Endothelial cell of umbilical vein (primary cell): Measurements from ENCODE around the gene MACROD2. TPM values are rescaled to one million over a fixed set of nuclear protein-coding genes. Genes with fewer than 3 reads are reported as not detected.

Source experiments
- BruUV-seq: library from RNA; stranded (reverse); fragments of 400-500 nt; replicated peaks from 2 replicates; lab custom pipeline; 2021; lab: Mats Ljungman, UMichigan
- CTCF ChIA-PET: fragments of 300-600, 350-600 bp; sonication (Branson Sonifier 250); formaldehyde crosslinking; loops from one replicate; lab custom pipeline; 2021; ENCODE audit warnings: antibody characterized with exemption, inconsistent platforms; lab: Charles Lee
- POLR2A ChIA-PET: fragments of 300-600, 350-600 bp; sonication (Branson Sonifier 250); formaldehyde crosslinking; loops from one replicate; lab custom pipeline; 2021; ENCODE audit warnings: antibody characterized with exemption, inconsistent platforms; lab: Charles Lee
- DNase-seq: peaks from one replicate; pipeline ENCODE4 v3.0.0-alpha.2; 2011; ENCODE audit warnings: low read depth, low spot score
- FAIRE-seq: peaks from 2 replicates; lab custom pipeline; 2011; peaks lifted over from hg19 to GRCh38; lab: Jason Lieb, UNC
- H2AFZ ChIP-seq: 2 replicates; pipeline ENCODE4 v1.6.0; 2012; ENCODE audit warnings: low read depth, low read length, control low read depth, inconsistent platforms
- H3K27ac ChIP-seq: 2 replicates; pipeline ENCODE4 v1.5.1; 2011; ENCODE audit warnings: low read depth, mild to moderate bottlenecking, control low read depth, low read length, moderate library complexity; ENCODE audit not compliant: insufficient read depth
- H3K27me3 ChIP-seq, 2 experiments: 2 replicates each; pipeline versions ENCODE4 v1.6.0 to v1.6.1; 2011; ENCODE audit warnings: low read length in 2 of 2, mixed read lengths in 1 of 2; ENCODE audit not compliant: control insufficient read depth in 2 of 2, insufficient read depth in 2 of 2
- H3K36me3 ChIP-seq, 2 experiments: 2 replicates in 1 of 2; 3 replicates in 1 of 2; pipeline ENCODE4 v1.5.1; 2011; ENCODE audit warnings: low read length in 2 of 2, mild to moderate bottlenecking in 1 of 2, moderate library complexity in 1 of 2; ENCODE audit not compliant: control insufficient read depth in 2 of 2, insufficient read depth in 2 of 2; ENCODE audit errors: extremely low read depth in 1 of 2
- H3K4me1 ChIP-seq: 3 replicates; pipeline ENCODE4 v1.5.1; 2011; ENCODE audit warnings: mild to moderate bottlenecking, low read length; ENCODE audit not compliant: control insufficient read depth, insufficient read depth; ENCODE audit errors: extremely low read depth
- H3K4me2 ChIP-seq: 2 replicates; pipeline ENCODE4 v1.6.1; 2011; ENCODE audit warnings: low read length, control low read depth, mixed read lengths; ENCODE audit not compliant: insufficient read depth
- H3K4me3 ChIP-seq, 3 experiments: fragments of 200-600 bp in 1 of 3; sonication (generic), shearing (Covaris generic) in 1 of 3; replicated peaks in 1 of 3; 2 replicates each; pipeline ENCODE4 v1.5.1; 2011 to 2016; ENCODE audit warnings: control low read depth in 3 of 3, low read length in 3 of 3, mild to moderate bottlenecking in 2 of 3, inconsistent platforms in 1 of 3, low read depth in 1 of 3, moderate library complexity in 1 of 3; ENCODE audit not compliant: insufficient read depth in 1 of 3
- H3K79me2 ChIP-seq: 2 replicates; pipeline ENCODE4 v1.6.0; 2012; ENCODE audit warnings: low read length, inconsistent platforms; ENCODE audit not compliant: control insufficient read depth, insufficient read depth
- H3K9ac ChIP-seq: replicated peaks from 2 replicates; pipeline ENCODE3; 2011; ENCODE audit warnings: low read length, control low read depth; ENCODE audit not compliant: insufficient read depth; ENCODE audit errors: extremely low read depth
- H3K9me1 ChIP-seq: replicated peaks from 3 replicates; pipeline ENCODE4 v1.6.0; 2011; ENCODE audit warnings: mild to moderate bottlenecking, low read length; ENCODE audit not compliant: control insufficient read depth, insufficient read depth; ENCODE audit errors: extremely low read depth
- H3K9me3 ChIP-seq: replicated peaks from 2 replicates; pipeline ENCODE4 v1.5.1; 2012; ENCODE audit warnings: low read length, inconsistent platforms; ENCODE audit not compliant: control insufficient read depth, insufficient read depth
- H4K20me1 ChIP-seq: replicated peaks from 2 replicates; pipeline ENCODE3; 2011; ENCODE audit warnings: mild to moderate bottlenecking, low read length; ENCODE audit not compliant: control insufficient read depth, insufficient read depth; ENCODE audit errors: extremely low read depth
- EZH2 ChIP-seq: IDR thresholded peaks from 2 replicates; pipeline ENCODE4 v1.6.1; 2012; ENCODE audit warnings: borderline replicate concordance, low read depth, mild to moderate bottlenecking, moderate library complexity, low read length, inconsistent platforms; ENCODE audit not compliant: severe bottlenecking
- FOS ChIP-seq: IDR thresholded peaks from 2 replicates; pipeline ENCODE4 v1.6.1; 2011; ENCODE audit warnings: mild to moderate bottlenecking, low read length, moderate library complexity, borderline replicate concordance; ENCODE audit not compliant: insufficient read depth
- GATA2 ChIP-seq: IDR thresholded peaks from 2 replicates; pipeline ENCODE4 v1.7.0; 2011; ENCODE audit warnings: low read depth, mild to moderate bottlenecking, moderate library complexity, mixed read lengths, low read length; ENCODE audit not compliant: insufficient read length, insufficient read depth
- JUN ChIP-seq: IDR thresholded peaks from 2 replicates; pipeline ENCODE4 v1.6.1; 2011; ENCODE audit warnings: borderline replicate concordance, low read depth; ENCODE audit not compliant: insufficient read length, insufficient read depth
- POLR2A ChIP-seq: IDR thresholded peaks from 2 replicates; pipeline ENCODE4 v1.6.1; 2012; ENCODE audit warnings: low read depth, mild to moderate bottlenecking, control low read depth, low read length
- POLR2AphosphoS5 ChIP-seq: IDR thresholded peaks from 2 replicates; pipeline ENCODE4 v1.6.1; 2012; ENCODE audit warnings: low read depth, mild to moderate bottlenecking, control low read depth, low read length, moderate library complexity; ENCODE audit not compliant: insufficient read depth
- dilution Hi-C: fragments of 300-500 bp; cut with MboI; formaldehyde crosslinking; loops from one replicate; pipeline ENCODE4 v1.15.0; 2019; ENCODE audit warnings: low sequenced_read_pairs; ENCODE audit not compliant: extremely low pct_ligation_motif_present
- intact Hi-C: fragments of 100-400 bp; cut with micrococcal nuclease; formaldehyde crosslinking; loops from one replicate; pipeline ENCODE4 v1.10.0; 2022
- polyA plus RNA-seq, 4 experiments: library from polyadenylated mRNA; depleted of rRNA in 3 of 4; stranded (reverse) in 3 of 4; unstranded in 1 of 4; fragments of >200 nt; gene quantifications; 2 replicates each; pipeline versions ENCODE4 v1.2.1 to v1.2.3, GENCODE V29; 2011 to 2012; ENCODE audit warnings: missing spikeins in 1 of 4
- total RNA-seq: library from RNA; stranded (reverse); gene quantifications from 2 replicates; pipeline ENCODE4 v1.2.3, GENCODE V29; 2021
- TF ChIP-seq, protein P1 (sequence below), 2 donors: IDR thresholded peaks; 1 replicate in 1 of 2; 2 replicates in 1 of 2; pipeline ENCODE4 v1.5.1; 2011; ENCODE audit warnings: low read length in 2 of 2, mild to moderate bottlenecking in 2 of 2, moderate library complexity in 2 of 2, control low read depth in 1 of 2, inconsistent platforms in 1 of 2, low read depth in 1 of 2; ENCODE audit not compliant: insufficient read depth in 1 of 2; ENCODE audit errors: extremely low read depth in 1 of 2
- TF ChIP-seq, protein P2 (sequence below): IDR thresholded peaks from 2 replicates; pipeline ENCODE4 v1.6.1; 2011; ENCODE audit not compliant: insufficient read depth, insufficient read length

Gene MACROD2
- total and polyA plus RNA-seq, 2 donors (not counting 3 experiments of a cell fraction or from before 2014, with no cell fraction given): 0.11 to 0.73 TPM

DNA sequence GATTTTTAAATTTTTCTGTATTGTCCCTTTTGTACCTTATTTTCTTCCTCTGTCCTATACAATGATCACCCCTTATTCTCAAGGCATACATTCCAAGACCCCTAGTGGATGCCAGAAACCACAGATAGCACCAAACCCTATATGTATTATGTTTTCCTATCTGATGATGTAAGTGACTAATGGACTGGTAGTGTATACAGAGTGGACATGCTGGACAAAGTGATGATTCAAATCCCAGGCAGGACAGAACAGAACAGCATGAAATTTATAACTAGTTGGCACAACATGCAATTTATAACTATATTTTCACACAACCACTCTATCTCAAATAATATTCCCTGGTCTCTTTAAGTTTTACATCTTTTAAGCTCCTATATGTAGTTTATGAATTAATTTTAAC is 547.7 kb downstream of the MACROD2 start:
- ChIA-PET POLR2A (no interaction called here), CTCF (no interaction called here)
- DNase-seq (no peak), FAIRE-seq (no peak)
- Histone ChIP-seq H3K4me2 (no peak overlapping the region), H3K4me1 (no peaks in the 10 kb centered on the region), H3K9me1 (no peaks in the 10 kb centered on the region), H3K36me3 (no peaks in the 10 kb centered on the region), H3K27ac (no peak overlapping the region), H3K27me3 (no peaks in the 10 kb centered on the region), H3K4me3 (no peak overlapping the region), H2AFZ (no peak overlapping the region), H4K20me1 (no peaks in the 10 kb centered on the region), H3K9ac (no peak overlapping the region), H3K79me2 (no peaks in the 10 kb centered on the region), H3K9me3 (no peaks in the 10 kb centered on the region)
- dilution Hi-C loops: no loop called here
- intact Hi-C loops: no loop called here
- TF ChIP-seq GATA2 (no peak), EZH2 (no peak), POLR2AphosphoS5 (no peak), JUN (no peak)
- TF ChIP-seq, protein P1, sequence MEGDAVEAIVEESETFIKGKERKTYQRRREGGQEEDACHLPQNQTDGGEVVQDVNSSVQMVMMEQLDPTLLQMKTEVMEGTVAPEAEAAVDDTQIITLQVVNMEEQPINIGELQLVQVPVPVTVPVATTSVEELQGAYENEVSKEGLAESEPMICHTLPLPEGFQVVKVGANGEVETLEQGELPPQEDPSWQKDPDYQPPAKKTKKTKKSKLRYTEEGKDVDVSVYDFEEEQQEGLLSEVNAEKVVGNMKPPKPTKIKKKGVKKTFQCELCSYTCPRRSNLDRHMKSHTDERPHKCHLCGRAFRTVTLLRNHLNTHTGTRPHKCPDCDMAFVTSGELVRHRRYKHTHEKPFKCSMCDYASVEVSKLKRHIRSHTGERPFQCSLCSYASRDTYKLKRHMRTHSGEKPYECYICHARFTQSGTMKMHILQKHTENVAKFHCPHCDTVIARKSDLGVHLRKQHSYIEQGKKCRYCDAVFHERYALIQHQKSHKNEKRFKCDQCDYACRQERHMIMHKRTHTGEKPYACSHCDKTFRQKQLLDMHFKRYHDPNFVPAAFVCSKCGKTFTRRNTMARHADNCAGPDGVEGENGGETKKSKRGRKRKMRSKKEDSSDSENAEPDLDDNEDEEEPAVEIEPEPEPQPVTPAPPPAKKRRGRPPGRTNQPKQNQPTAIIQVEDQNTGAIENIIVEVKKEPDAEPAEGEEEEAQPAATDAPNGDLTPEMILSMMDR (IDR thresholded peaks at IDR 0.05; ENCODE audit: extremely low read depth in 1 of 2, insufficient read depth in 1 of 2, low read depth in 1 of 2, low read length in 2 of 2): no peak
- BruUV-seq: no TSS peak

DNA sequence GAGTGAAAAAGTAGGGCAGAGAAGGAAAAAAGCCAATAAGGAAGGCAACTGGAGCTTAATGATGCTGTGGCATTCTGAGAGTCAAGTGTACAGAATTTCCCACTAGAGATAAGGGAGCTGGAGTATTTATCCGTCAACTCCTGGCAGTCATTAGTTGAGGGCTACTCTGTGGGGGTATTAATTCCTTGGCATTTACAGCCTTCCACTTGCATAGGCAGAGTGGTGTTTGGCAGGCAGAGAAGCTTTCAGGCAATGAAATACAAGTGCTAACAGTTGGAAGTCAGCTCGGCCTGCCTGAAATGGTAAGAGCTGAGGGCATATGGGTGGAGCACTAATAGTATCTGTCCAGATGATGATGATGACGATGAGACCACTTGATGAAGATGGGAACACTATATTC is 549.4 kb downstream of the MACROD2 start:
- H3K9ac ChIP-seq: no peak overlapping the region
- no peaks in the 10 kb centered on the region for H3K9me1 ChIP-seq
- no peaks in the 10 kb centered on the region for H3K4me1 ChIP-seq
- FAIRE-seq: no peak
- TF ChIP-seq EZH2 (no peak), FOS (no peak), POLR2A (no peak), POLR2AphosphoS5 (no peak), GATA2 (no peak), JUN (no peak)
- TF ChIP-seq, protein P2, sequence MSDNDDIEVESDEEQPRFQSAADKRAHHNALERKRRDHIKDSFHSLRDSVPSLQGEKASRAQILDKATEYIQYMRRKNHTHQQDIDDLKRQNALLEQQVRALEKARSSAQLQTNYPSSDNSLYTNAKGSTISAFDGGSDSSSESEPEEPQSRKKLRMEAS: no peak
- intact Hi-C loops: no loop called here
- H3K36me3 ChIP-seq: no peaks in the 10 kb centered on the region
- no peak overlapping the region for H3K27ac ChIP-seq
- no peak overlapping the region for H3K4me3 ChIP-seq
- H3K27me3 ChIP-seq: no peaks in the 10 kb centered on the region
- no peak overlapping the region for H3K4me2 ChIP-seq
- H4K20me1 ChIP-seq: no peaks in the 10 kb centered on the region
- no peak for DNase-seq
- H3K79me2 ChIP-seq: no peaks in the 10 kb centered on the region
- BruUV-seq: no TSS peak
- POLR2A ChIA-PET: no interaction called here
- dilution Hi-C loops: no loop called here
- H2AFZ ChIP-seq: no peak overlapping the region
- H3K9me3 ChIP-seq: no peaks in the 10 kb centered on the region
- CTCF ChIA-PET: no interaction called here
